ENCODE data around the gene TLR4. TPM values are rescaled to one million over a fixed set of nuclear protein-coding genes. Genes with fewer than 3 reads are reported as not detected.
A peak's percentile ranks its signal among the peaks of the same experiment; 100 is the strongest.

The TLR4 gene
- total RNA-seq, 2 experiments from 2014 or later, result 4.4 to 10.4 TPM

DNA sequence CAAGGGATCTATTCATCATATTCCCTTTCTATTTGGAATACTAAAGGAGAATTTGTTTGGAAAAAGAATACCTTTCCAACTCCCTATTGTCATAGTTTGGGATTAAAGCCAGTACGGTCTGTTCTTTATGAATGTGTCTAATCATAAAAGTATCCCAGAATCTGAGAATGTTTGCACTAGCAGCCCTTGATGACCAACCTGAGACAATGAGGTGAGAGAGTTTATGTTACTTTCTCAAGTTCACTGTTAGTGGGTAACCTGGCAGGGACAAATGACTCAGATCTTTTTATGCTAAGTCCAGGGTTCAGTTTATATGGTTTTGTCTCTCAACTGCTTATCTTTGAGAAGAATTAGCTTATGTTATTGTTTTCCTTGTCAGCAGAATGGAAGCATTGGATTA is 25.3 kb upstream of the TLR4 start:
- ChIA-PET POLR2A (interaction anchor here (0.7 kb wide), 1 partner anchor 18 kb away, joined by 3 read pairs; no protein-coding TSS in a partner anchor), CTCF (ENCODE audit: unreplicated experiment) (no interaction called here)
- Histone ChIP-seq H2AFZ (ENCODE audit: low read length) (peak overlapping the region; percentile 23; the same call in 1 of the 2 replicates), H3K79me2 (ENCODE audit: insufficient read depth, low read depth, low read length) (no peaks in the 10 kb centered on the region), H3K9me2 (ENCODE audit: insufficient read depth, low read length) (no peaks in the 10 kb centered on the region), H3K4me3 (ENCODE audit: low read depth, low read length, poor library complexity, severe bottlenecking) (no peak overlapping the region), H3K27ac (ENCODE audit: low read depth, low read length, poor library complexity, severe bottlenecking) (no peak overlapping the region), H3K36me3 (ENCODE audit: insufficient read depth, low read length) (no peaks in the 10 kb centered on the region), H4K20me1 (ENCODE audit: insufficient read depth, low read length) (no peaks in the 10 kb centered on the region), H3K4me1 (ENCODE audit: insufficient read depth, low read length, poor library complexity, severe bottlenecking) (peaks cover 11% of the 10 kb centered on the region), H3K9me3 (ENCODE audit: low read length) (no peaks in the 10 kb centered on the region), H3K4me2 (ENCODE audit: low read length) (no peak overlapping the region)
- no peak for DNase-seq (ENCODE audit: low spot score)
- BruUV-seq (replicated peaks), result no TSS peak
- intact Hi-C loops (cut with micrococcal nuclease; ENCODE audit: unreplicated experiment), result no loop called here
- TF ChIP-seq, protein P1, sequence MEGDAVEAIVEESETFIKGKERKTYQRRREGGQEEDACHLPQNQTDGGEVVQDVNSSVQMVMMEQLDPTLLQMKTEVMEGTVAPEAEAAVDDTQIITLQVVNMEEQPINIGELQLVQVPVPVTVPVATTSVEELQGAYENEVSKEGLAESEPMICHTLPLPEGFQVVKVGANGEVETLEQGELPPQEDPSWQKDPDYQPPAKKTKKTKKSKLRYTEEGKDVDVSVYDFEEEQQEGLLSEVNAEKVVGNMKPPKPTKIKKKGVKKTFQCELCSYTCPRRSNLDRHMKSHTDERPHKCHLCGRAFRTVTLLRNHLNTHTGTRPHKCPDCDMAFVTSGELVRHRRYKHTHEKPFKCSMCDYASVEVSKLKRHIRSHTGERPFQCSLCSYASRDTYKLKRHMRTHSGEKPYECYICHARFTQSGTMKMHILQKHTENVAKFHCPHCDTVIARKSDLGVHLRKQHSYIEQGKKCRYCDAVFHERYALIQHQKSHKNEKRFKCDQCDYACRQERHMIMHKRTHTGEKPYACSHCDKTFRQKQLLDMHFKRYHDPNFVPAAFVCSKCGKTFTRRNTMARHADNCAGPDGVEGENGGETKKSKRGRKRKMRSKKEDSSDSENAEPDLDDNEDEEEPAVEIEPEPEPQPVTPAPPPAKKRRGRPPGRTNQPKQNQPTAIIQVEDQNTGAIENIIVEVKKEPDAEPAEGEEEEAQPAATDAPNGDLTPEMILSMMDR (conservative IDR thresholded peaks at IDR 0.05; ENCODE audit: low read length), result no peak
- no peak for TF ChIP-seq EZH2phosphoT487 (IDR thresholded peaks at IDR 0.05; ENCODE audit: borderline replicate concordance, low read depth, low read length)

DNA sequence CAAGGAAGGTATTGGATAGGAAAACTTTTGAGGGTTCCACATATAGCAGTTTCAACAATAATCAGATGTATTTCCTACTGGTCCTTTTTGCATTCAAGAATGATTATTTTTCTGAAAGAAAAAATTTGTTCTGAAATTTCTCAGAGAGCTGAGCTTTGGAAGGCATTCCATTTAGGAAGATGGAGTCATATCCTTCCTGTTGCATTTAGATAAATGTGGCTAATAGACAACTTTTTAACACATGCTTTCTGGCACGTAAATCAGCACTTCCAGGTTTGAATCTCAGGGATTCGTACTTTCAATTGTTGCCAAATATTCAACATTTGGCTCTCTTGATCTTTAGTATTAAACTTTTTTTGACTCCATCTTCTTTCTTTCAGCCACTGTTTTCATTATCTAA is 24.8 kb upstream of the TLR4 start:
- intact Hi-C loops (cut with micrococcal nuclease; ENCODE audit: unreplicated experiment), result no loop called here
- ChIA-PET POLR2A (no interaction called here), CTCF (ENCODE audit: unreplicated experiment) (no interaction called here)
- Histone ChIP-seq H3K4me2 (ENCODE audit: low read length) (peak overlapping the region; percentile 40), H3K9me3 (ENCODE audit: low read length) (no peaks in the 10 kb centered on the region), H3K4me1 (ENCODE audit: insufficient read depth, low read length, poor library complexity, severe bottlenecking) (peaks cover 11% of the 10 kb centered on the region), H3K79me2 (ENCODE audit: insufficient read depth, low read depth, low read length) (no peaks in the 10 kb centered on the region), H3K27ac (ENCODE audit: low read depth, low read length, poor library complexity, severe bottlenecking) (no peak overlapping the region), H2AFZ (ENCODE audit: low read length) (peak overlapping the region; percentile 23; the same call in 1 of the 2 replicates), H3K9me2 (ENCODE audit: insufficient read depth, low read length) (no peaks in the 10 kb centered on the region), H4K20me1 (ENCODE audit: insufficient read depth, low read length) (no peaks in the 10 kb centered on the region), H3K4me3 (ENCODE audit: low read depth, low read length, poor library complexity, severe bottlenecking) (no peak overlapping the region), H3K36me3 (ENCODE audit: insufficient read depth, low read length) (no peaks in the 10 kb centered on the region)
- no peak for DNase-seq (ENCODE audit: low spot score)
- TF ChIP-seq, protein P1 (conservative IDR thresholded peaks at IDR 0.05; ENCODE audit: low read length), result no peak
- no peak for TF ChIP-seq EZH2phosphoT487 (IDR thresholded peaks at IDR 0.05; ENCODE audit: borderline replicate concordance, low read depth, low read length)
- BruUV-seq (replicated peaks), result no TSS peak

DNA sequence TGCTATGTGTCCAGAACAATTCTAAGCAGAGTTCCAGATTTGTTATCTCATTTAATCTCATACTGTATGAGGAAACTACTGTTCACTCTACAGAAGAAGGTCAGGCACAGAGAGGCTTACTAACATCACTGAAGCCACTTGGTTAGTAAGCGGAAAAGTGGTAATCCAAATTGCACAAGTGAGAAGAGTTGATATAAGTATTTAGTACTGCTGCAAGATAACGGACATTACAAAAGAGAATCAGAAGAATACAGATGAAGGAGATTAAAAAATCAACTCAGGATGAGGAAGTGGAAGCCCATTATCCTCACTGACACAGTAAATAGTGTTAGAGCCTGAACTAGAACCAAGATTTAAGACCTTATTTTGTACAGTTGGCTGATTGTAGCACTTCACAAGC is 22.3 kb upstream of the TLR4 start:
- no TSS peak for BruUV-seq (replicated peaks)
- no peak overlapping the region for H2AFZ ChIP-seq (ENCODE audit: low read length)
- peaks cover 11% of the 10 kb centered on the region for H3K4me1 ChIP-seq (ENCODE audit: insufficient read depth, low read length, poor library complexity, severe bottlenecking)
- intact Hi-C loops (cut with micrococcal nuclease; ENCODE audit: unreplicated experiment), result no loop called here
- no peaks in the 10 kb centered on the region for H3K9me2 ChIP-seq (ENCODE audit: insufficient read depth, low read length)
- no peaks in the 10 kb centered on the region for H4K20me1 ChIP-seq (ENCODE audit: insufficient read depth, low read length)
- ChIA-PET CTCF (ENCODE audit: unreplicated experiment) (no interaction called here), POLR2A (interaction anchor here (0.6 to 1.1 kb wide), 2 partner anchors 14 to 72 kb away, joined by 3 to 4 read pairs; no protein-coding TSS in a partner anchor)
- no peaks in the 10 kb centered on the region for H3K9me3 ChIP-seq (ENCODE audit: low read length)
- TF ChIP-seq, protein P1 (conservative IDR thresholded peaks at IDR 0.05; ENCODE audit: low read length), result no peak
- TF ChIP-seq EZH2phosphoT487 (IDR thresholded peaks at IDR 0.05; ENCODE audit: borderline replicate concordance, low read depth, low read length), result no peak
- DNase-seq (ENCODE audit: low spot score), result no peak
- H3K36me3 ChIP-seq (ENCODE audit: insufficient read depth, low read length), result no peaks in the 10 kb centered on the region
- H3K27ac ChIP-seq (ENCODE audit: low read depth, low read length, poor library complexity, severe bottlenecking), result no peak overlapping the region
- no peaks in the 10 kb centered on the region for H3K79me2 ChIP-seq (ENCODE audit: insufficient read depth, low read depth, low read length)
- H3K4me2 ChIP-seq (ENCODE audit: low read length), result no peak overlapping the region
- H3K4me3 ChIP-seq (ENCODE audit: low read depth, low read length, poor library complexity, severe bottlenecking), result no peak overlapping the region
